Suprapubic skin (tissue), 3 donors: Measurements from ENCODE around the gene ZBTB44.

ENCODE experiments used
- POLR2AphosphoS5 ChIP-seq, 3 donors: sonication (generic); formaldehyde crosslinking; IDR thresholded peaks; one replicate each; pipeline ENCODE4 v1.6.1; 2017; ENCODE audit warnings: antibody characterized with exemption in 3 of 3
- TF ChIP-seq, protein P1 (sequence below), 2 donors: fragments of 200-600 bp in 1 of 2; fragments of 450-650 bp in 1 of 2; sonication (generic) in 1 of 2; IDR thresholded peaks; one replicate each; pipeline ENCODE4 v1.5.1; 2016 to 2019; ENCODE audit warnings: antibody characterized with exemption in 2 of 2, mild to moderate bottlenecking in 1 of 2, moderate library complexity in 1 of 2

DNA sequence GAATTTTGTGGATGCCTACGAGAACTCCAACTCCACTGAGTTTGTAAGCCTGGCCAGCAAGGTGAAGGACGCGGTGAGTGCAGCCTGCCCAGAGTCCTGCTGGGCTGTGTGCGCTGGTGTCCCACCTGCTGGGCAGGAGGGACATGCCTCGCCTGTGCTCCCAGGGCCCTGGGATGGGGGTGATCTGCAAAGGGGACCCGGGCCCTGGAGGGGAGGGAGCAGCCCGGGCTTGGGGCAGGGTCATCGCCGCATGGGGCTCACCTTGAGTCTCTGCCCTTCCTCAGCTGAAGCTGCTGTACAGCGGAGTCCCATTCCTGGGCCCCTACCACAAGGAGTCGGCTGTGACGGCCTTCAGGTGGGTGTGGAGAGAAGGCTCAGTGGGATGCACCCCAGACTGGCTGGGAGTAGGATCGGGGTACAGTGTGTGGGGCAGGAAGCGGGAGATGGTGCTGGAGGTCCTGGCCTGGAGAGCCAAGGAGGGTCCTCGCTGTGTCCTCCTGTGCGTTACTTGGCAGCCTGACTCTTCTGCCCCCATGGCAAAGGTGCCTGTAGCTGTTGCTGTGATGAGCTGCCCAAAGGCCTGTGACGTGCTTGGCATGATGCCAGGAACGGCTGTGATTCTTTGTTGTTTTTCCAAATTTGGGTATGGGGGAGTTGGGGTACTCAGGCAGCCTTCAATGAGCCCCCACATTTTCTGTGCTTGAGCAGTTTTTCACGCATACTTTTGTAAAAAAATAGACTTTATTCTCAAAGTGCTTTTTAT is 126.0 kb downstream of the ZBTB44 start:
- TF ChIP-seq, protein P1, sequence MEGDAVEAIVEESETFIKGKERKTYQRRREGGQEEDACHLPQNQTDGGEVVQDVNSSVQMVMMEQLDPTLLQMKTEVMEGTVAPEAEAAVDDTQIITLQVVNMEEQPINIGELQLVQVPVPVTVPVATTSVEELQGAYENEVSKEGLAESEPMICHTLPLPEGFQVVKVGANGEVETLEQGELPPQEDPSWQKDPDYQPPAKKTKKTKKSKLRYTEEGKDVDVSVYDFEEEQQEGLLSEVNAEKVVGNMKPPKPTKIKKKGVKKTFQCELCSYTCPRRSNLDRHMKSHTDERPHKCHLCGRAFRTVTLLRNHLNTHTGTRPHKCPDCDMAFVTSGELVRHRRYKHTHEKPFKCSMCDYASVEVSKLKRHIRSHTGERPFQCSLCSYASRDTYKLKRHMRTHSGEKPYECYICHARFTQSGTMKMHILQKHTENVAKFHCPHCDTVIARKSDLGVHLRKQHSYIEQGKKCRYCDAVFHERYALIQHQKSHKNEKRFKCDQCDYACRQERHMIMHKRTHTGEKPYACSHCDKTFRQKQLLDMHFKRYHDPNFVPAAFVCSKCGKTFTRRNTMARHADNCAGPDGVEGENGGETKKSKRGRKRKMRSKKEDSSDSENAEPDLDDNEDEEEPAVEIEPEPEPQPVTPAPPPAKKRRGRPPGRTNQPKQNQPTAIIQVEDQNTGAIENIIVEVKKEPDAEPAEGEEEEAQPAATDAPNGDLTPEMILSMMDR (IDR thresholded peaks at IDR 0.05): no peak
- TF ChIP-seq POLR2AphosphoS5 (IDR thresholded peaks at IDR 0.05): no peak
